ENCODE data around the gene TOP1.

- TF ChIP-seq, protein P1, sequence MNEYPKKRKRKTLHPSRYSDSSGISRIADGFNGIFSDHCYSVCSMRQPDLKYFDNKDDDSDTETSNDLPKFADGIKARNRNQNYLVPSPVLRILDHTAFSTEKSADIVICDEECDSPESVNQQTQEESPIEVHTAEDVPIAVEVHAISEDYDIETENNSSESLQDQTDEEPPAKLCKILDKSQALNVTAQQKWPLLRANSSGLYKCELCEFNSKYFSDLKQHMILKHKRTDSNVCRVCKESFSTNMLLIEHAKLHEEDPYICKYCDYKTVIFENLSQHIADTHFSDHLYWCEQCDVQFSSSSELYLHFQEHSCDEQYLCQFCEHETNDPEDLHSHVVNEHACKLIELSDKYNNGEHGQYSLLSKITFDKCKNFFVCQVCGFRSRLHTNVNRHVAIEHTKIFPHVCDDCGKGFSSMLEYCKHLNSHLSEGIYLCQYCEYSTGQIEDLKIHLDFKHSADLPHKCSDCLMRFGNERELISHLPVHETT (tag by site-specific recombination; IDR thresholded peaks at IDR 0.05) = no peak
- TF ChIP-seq ZNF423 (tag by site-specific recombination; IDR thresholded peaks at IDR 0.05) = no peak
- TF ChIP-seq, protein P2, sequence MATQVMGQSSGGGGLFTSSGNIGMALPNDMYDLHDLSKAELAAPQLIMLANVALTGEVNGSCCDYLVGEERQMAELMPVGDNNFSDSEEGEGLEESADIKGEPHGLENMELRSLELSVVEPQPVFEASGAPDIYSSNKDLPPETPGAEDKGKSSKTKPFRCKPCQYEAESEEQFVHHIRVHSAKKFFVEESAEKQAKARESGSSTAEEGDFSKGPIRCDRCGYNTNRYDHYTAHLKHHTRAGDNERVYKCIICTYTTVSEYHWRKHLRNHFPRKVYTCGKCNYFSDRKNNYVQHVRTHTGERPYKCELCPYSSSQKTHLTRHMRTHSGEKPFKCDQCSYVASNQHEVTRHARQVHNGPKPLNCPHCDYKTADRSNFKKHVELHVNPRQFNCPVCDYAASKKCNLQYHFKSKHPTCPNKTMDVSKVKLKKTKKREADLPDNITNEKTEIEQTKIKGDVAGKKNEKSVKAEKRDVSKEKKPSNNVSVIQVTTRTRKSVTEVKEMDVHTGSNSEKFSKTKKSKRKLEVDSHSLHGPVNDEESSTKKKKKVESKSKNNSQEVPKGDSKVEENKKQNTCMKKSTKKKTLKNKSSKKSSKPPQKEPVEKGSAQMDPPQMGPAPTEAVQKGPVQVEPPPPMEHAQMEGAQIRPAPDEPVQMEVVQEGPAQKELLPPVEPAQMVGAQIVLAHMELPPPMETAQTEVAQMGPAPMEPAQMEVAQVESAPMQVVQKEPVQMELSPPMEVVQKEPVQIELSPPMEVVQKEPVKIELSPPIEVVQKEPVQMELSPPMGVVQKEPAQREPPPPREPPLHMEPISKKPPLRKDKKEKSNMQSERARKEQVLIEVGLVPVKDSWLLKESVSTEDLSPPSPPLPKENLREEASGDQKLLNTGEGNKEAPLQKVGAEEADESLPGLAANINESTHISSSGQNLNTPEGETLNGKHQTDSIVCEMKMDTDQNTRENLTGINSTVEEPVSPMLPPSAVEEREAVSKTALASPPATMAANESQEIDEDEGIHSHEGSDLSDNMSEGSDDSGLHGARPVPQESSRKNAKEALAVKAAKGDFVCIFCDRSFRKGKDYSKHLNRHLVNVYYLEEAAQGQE (tag by site-specific recombination; IDR thresholded peaks at IDR 0.05) = no peak
- TF ChIP-seq CTCF (tag by site-specific recombination; IDR thresholded peaks at IDR 0.05) = no peak
- no peak for TF ChIP-seq ZNF324 (tag by site-specific recombination; IDR thresholded peaks at IDR 0.05)
- TF ChIP-seq RBAK (tag by site-specific recombination; IDR thresholded peaks at IDR 0.05) = no peak
Measured at GRCh38 chr20:40980828-40981310, 47.8 kb upstream of the TOP1 start.

Data from HEK293 (cell line).